ENCODE measurements around the gene MLH3. TPM values are rescaled to one million over a fixed set of nuclear protein-coding genes. Genes with fewer than 3 reads are reported as not detected.

Gene MLH3
- total and polyA plus RNA-seq, 2 of the 13 experiments (the other 11 are each of a cell fraction or from before 2014, with no cell fraction given), result 14.4 to 24.8 TPM

DNA sequence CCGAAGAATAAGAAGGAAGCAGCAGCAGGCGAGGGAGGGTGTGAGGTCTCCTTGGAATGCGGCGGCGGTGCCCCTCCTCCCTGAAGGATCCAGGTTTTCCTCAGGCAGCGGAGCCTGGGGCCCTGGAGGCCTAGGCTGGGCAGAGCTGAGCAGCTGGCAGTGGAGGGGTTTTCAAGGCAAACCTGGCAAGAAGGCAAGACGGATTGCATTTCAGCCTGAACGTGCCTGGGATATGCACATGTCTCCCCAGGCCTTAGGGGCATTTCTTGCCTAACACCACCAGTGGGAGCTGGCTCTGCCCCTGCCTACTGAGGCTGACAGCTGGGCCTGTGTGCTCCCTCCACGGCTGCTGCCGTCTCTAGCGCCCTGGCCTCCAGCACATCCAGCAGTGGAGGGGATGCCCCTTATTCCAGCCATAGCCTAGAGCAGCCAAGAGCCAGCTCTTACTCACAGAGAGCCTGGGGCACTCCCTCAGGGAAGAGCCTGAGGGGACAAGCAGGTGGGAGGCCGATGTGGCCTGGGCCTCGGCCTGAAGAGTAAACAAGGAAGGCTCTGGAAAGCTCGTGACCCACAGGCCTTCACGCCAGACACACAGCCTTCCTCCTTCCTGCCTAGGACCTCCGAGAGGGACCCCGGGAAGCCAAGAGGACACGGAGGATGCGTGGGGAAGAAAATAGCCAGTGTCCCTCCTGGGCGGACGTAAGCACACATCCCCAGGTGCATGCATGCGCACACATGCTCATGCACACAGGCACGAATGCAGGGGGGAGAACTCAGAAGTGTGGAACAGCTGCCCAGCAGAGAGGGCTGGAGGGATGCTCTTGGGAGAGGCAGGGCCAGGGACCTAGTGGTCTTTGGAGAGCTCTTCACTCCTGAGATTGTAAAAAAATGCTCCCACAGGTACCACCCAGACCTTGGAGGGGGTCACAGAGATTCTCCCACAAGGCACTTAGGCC, 71.5 kb downstream of the MLH3 start:
- intact Hi-C loops (cut with micrococcal nuclease; ENCODE audit: unreplicated experiment), result no loop called here
- TF ChIP-seq GATAD1 (CRISPR knock-in tag; IDR thresholded peaks at IDR 0.05), result 0 out of 2 replicates have a peak, but pooled peaks have one; percentile 26
- no peak for TF ChIP-seq NBN (conservative IDR thresholded peaks at IDR 0.05)
- peak; percentile 49; the same call in 1 of the 2 replicates for TF ChIP-seq ZNF263 (CRISPR knock-in tag; IDR thresholded peaks at IDR 0.05)
- peak; percentile 84 for TF ChIP-seq ZFX (CRISPR knock-in tag; IDR thresholded peaks at IDR 0.05; ENCODE audit: low read depth)
- no peak for TF ChIP-seq FOXA1 (IDR thresholded peaks at IDR 0.05)
- peak; percentile 75 for TF ChIP-seq FOXA1 (CRISPR knock-in tag; IDR thresholded peaks at IDR 0.05)
- 0 out of 2 replicates have a peak, but pooled peaks have one; percentile 37 for TF ChIP-seq ZNF891 (CRISPR knock-in tag; IDR thresholded peaks at IDR 0.05)
- TF ChIP-seq, protein P1, sequence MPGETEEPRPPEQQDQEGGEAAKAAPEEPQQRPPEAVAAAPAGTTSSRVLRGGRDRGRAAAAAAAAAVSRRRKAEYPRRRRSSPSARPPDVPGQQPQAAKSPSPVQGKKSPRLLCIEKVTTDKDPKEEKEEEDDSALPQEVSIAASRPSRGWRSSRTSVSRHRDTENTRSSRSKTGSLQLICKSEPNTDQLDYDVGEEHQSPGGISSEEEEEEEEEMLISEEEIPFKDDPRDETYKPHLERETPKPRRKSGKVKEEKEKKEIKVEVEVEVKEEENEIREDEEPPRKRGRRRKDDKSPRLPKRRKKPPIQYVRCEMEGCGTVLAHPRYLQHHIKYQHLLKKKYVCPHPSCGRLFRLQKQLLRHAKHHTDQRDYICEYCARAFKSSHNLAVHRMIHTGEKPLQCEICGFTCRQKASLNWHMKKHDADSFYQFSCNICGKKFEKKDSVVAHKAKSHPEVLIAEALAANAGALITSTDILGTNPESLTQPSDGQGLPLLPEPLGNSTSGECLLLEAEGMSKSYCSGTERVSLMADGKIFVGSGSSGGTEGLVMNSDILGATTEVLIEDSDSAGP (CRISPR knock-in tag; IDR thresholded peaks at IDR 0.05; ENCODE audit: borderline replicate concordance), result 0 out of 2 replicates have a peak, but pooled peaks have one; percentile 29
- peak; percentile 31 for TF ChIP-seq CTCF (CRISPR knock-in tag; IDR thresholded peaks at IDR 0.05)
- no peak for TF ChIP-seq WIZ (CRISPR knock-in tag; IDR thresholded peaks at IDR 0.05)
- TF ChIP-seq ZNF143 (CRISPR knock-in tag; IDR thresholded peaks at IDR 0.05), result no peak
- peak; percentile 26; the same call in 1 of the 2 replicates for TF ChIP-seq KDM2A (CRISPR knock-in tag; IDR thresholded peaks at IDR 0.05; ENCODE audit: borderline replicate concordance, low read depth)
- peak; percentile 87 for TF ChIP-seq ZNF687 (CRISPR knock-in tag; IDR thresholded peaks at IDR 0.05)
- no peak for TF ChIP-seq FOXK1 (CRISPR knock-in tag; IDR thresholded peaks at IDR 0.05; ENCODE audit: borderline replicate concordance, low read depth)

More for the DNA sequence above, 71.5 kb downstream of the MLH3 start:
- in situ Hi-C loops (cut with HindIII; ENCODE audit: extremely low pct_ligation_motif_present, low pct_unique_long_range_greater_than_20kb), result no loop called here
- Histone ChIP-seq H2AFZ (ENCODE audit: low read length) (no peak overlapping the region), H3K4me3 (replicated peaks in 1 of 3; ENCODE audit: insufficient read depth in 1 of 3, low read depth in 2 of 3, low read length in 3 of 3) (peak overlapping the region in 2 of 3 experiments; percentile 22 to 39; a peak in 1 of 6 replicates), H4K20me1 (ENCODE audit: insufficient read depth, low read length) (no peaks in the 10 kb centered on the region), H3K4me1 (ENCODE audit: insufficient read depth, low read length) (peaks cover 28% of the 10 kb centered on the region), H3K36me3 (replicated peaks in 1 of 2; ENCODE audit: control insufficient read depth in 1 of 2, insufficient read depth in 2 of 2, low read length in 2 of 2) (no peaks in the 10 kb centered on the region), H3K9ac (ENCODE audit: insufficient read depth, low read depth, low read length) (peak overlapping the region; percentile 25; the same call in 1 of the 2 replicates), H3K27me3 (ENCODE audit: control insufficient read depth in 1 of 2, insufficient read depth in 2 of 2, low read length in 2 of 2) (peaks cover 1 to 49% of the 10 kb centered on the region in 2 experiments; a peak in 4 of 5 replicates), H3K79me2 (ENCODE audit: insufficient read depth, low read length) (no peaks in the 10 kb centered on the region), H3K9me3 (ENCODE audit: low read length) (no peaks in the 10 kb centered on the region), H3K4me2 (ENCODE audit: low read depth, low read length) (peak overlapping the region; percentile 64), H3K27ac (ENCODE audit: extremely low read length, insufficient read depth, low read length) (no peak overlapping the region)
- CTCF ChIA-PET (ENCODE audit: low intra/inter-chr PET ratio, low total read pairs), result no interaction called here
- no peak for FAIRE-seq
- DNase-seq (ENCODE audit: low spot score), result no peak
- WGBS (ENCODE audit: low lambda C conversion rate), result 46% methylated on average over 11 of the region's 23 CpGs
- BruUV-seq (replicated peaks), result no TSS peak
- POLR2A ChIA-PET, result interaction anchor here (0.5 to 1.4 kb wide), 7 partner anchors 11 to 265 kb away, joined by 3 to 4 read pairs (median 3); partner anchors contain the start of genes PGF and ZC2HC1C
- ATAC-seq, result peak; percentile 83

Data from HepG2 (cell line).